K562 (cell line): ENCODE measurements around the gene LONRF3. TPM values are rescaled to one million over a fixed set of nuclear protein-coding genes. Genes with fewer than 3 reads are reported as not detected.
A peak's percentile ranks its signal among the peaks of the same experiment; 100 is the strongest.

Experiments used
- ARNT ChIP-seq, 2 experiments: fragments of 450-650 bp; IDR thresholded peaks; 2 replicates each; pipeline ENCODE4 v1.6.1; 2016; ENCODE audit warnings: mild to moderate bottlenecking in 1 of 2
- CREBBP ChIP-seq: IDR thresholded peaks from one replicate; pipeline ENCODE4 v1.6.1; 2012; ENCODE audit warnings: low read depth, mild to moderate bottlenecking, control low read depth, inconsistent platforms, low read length
- DNMT1 ChIP-seq: fragments of 450-650 bp; IDR thresholded peaks from 2 replicates; pipeline ENCODE4 v1.6.1; 2016; ENCODE audit warnings: antibody characterized with exemption, mild to moderate bottlenecking
- E2F8 ChIP-seq: fragments of 450-650 bp; IDR thresholded peaks from 2 replicates; pipeline ENCODE4 v1.7.1; 2018; ENCODE audit warnings: mild to moderate bottlenecking, low read depth; ENCODE audit not compliant: partially characterized antibody
- GATAD2B ChIP-seq: fragments of 450-650 bp; IDR thresholded peaks from 2 replicates; pipeline ENCODE4 v1.6.1; 2017; ENCODE audit warnings: mild to moderate bottlenecking, borderline replicate concordance
- HNRNPK ChIP-seq: fragments of 200-400 bp; formaldehyde crosslinking; IDR thresholded peaks from one replicate; pipeline ENCODE4 v1.6.1; 2018; ENCODE audit warnings: mild to moderate bottlenecking, low read depth, low read length; ENCODE audit not compliant: poor library complexity, severe bottlenecking
- KDM1A ChIP-seq, 2 experiments: fragments of 450-650 bp; IDR thresholded peaks; 2 replicates each; pipeline ENCODE4 v1.6.1; 2016; ENCODE audit warnings: mild to moderate bottlenecking in 2 of 2
- PCBP2 ChIP-seq: fragments of 200-400 bp; formaldehyde crosslinking; IDR thresholded peaks from 2 replicates; pipeline ENCODE4 v1.6.1; 2018; ENCODE audit warnings: low read length, low read depth, mild to moderate bottlenecking, moderate library complexity; ENCODE audit not compliant: poor library complexity, severe bottlenecking
- POLR3G ChIP-seq: IDR thresholded peaks from 2 replicates; pipeline ENCODE4 v1.6.1; 2011; ENCODE audit not compliant: insufficient read length, insufficient replicate concordance; ENCODE audit errors: extremely low read depth
- REST ChIP-seq, 2 experiments: fragments of 450-650 bp; formaldehyde crosslinking in 1 of 2; IDR thresholded peaks; 2 replicates each; pipeline versions ENCODE4 v1.4.0 to v1.6.1; 2014 to 2020; ENCODE audit warnings: mild to moderate bottlenecking in 2 of 2, borderline replicate concordance in 1 of 2, low read depth in 1 of 2
- TFAM ChIP-seq: fragments of 250-450 bp; sonication (Bioruptor Pico); conservative IDR thresholded peaks from 2 replicates; pipeline ENCODE4 v1.5.0; 2021; ENCODE audit warnings: mild to moderate bottlenecking, moderate library complexity
- TRIM25 ChIP-seq: fragments of 450-650 bp; IDR thresholded peaks from 2 replicates; pipeline ENCODE4 v1.7.0; 2016; ENCODE audit warnings: borderline replicate concordance
- ZNF212 ChIP-seq: fragments of 450-650 bp; formaldehyde crosslinking; IDR thresholded peaks from 2 replicates; pipeline ENCODE4 v1.4.0; 2020; ENCODE audit warnings: mild to moderate bottlenecking
- polyA plus RNA-seq, 8 experiments: library from polyadenylated mRNA; depleted of rRNA in 4 of 8; stranded (reverse) in 5 of 8; unstranded in 3 of 8; fragments of >200 nt; fragmentation: Nextera tagmentation in 2 of 8; fragmentation: Illumina TruSeq in 1 of 8; extraction: Ambion mirVana in 2 of 8; extraction: Trizol in 1 of 8; gene quantifications; 2 replicates each; pipeline versions ENCODE4 v1.2.1 to v1.2.3, GENCODE V29; 2011 to 2014; ENCODE audit warnings: inconsistent platforms in 1 of 8, missing spikeins in 1 of 8
- total RNA-seq, 7 experiments: library from RNA; depleted of rRNA in 6 of 7; stranded (reverse); fragments of >200 nt in 6 of 7; fragmentation: Illumina TruSeq in 2 of 7; extraction: Trizol in 2 of 7; gene quantifications; 2 replicates each; pipeline versions ENCODE4 v1.2.1 to v1.2.3, GENCODE V29; 2011 to 2021; ENCODE audit warnings: low replicate concordance in 1 of 7
- TF ChIP-seq, protein P1 (sequence below): fragments of 450-650 bp; formaldehyde crosslinking; IDR thresholded peaks from 2 replicates; pipeline ENCODE4 v1.4.0; 2020; ENCODE audit warnings: mild to moderate bottlenecking, moderate library complexity

Gene LONRF3
- total and polyA plus RNA-seq, 9 of the 15 experiments (the other 6 are each of a cell fraction or from before 2014, with no cell fraction given), result 1.3 to 22.0 (median 8.7) TPM

- TF ChIP-seq E2F8 (no peak), ARNT (IDR thresholded peaks at IDR 0.05) (no peak), DNMT1 (no peak), PCBP2 (no peak), GATAD2B (no peak), REST (IDR thresholded peaks at IDR 0.05; ENCODE audit: borderline replicate concordance) (no peak), REST (CRISPR knock-in tag; IDR thresholded peaks at IDR 0.05; ENCODE audit: low read depth) (no peak), TRIM25 (no peak), ZNF212 (no peak), POLR3G (no peak), CREBBP (no peak), KDM1A (IDR thresholded peaks at IDR 0.05) (peak; percentile 46 to 54; a peak in 2 of 4 replicates), TFAM (CRISPR knock-in tag) (no peak), HNRNPK (no peak)
- TF ChIP-seq, protein P1, sequence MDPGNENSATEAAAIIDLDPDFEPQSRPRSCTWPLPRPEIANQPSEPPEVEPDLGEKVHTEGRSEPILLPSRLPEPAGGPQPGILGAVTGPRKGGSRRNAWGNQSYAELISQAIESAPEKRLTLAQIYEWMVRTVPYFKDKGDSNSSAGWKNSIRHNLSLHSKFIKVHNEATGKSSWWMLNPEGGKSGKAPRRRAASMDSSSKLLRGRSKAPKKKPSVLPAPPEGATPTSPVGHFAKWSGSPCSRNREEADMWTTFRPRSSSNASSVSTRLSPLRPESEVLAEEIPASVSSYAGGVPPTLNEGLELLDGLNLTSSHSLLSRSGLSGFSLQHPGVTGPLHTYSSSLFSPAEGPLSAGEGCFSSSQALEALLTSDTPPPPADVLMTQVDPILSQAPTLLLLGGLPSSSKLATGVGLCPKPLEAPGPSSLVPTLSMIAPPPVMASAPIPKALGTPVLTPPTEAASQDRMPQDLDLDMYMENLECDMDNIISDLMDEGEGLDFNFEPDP (CRISPR knock-in tag), result no peak
These were observed 26.1 kb upstream of the LONRF3 start (continued) for GRCh38 chrX:118948270-118948669.
